ENCODE data around the gene MEIOSIN. TPM values are rescaled to one million over a fixed set of nuclear protein-coding genes. Genes with fewer than 3 reads are reported as not detected.

MEIOSIN gene
- total and polyA plus RNA-seq, 9 of the 15 experiments (the other 6 are each of a cell fraction or from before 2014, with no cell fraction given): 0.06 to 2.0 (median 0.76) TPM

GRCh38 chr19:45693106-45693788 lies 40.0 kb upstream of the MEIOSIN start (continued):
- TF ChIP-seq ZBTB7A (IDR thresholded peaks at IDR 0.05; ENCODE audit: borderline replicate concordance, control insufficient read depth, low read depth, low read length) (peak; percentile 73), RB1 (IDR thresholded peaks at IDR 0.05; ENCODE audit: low read depth) (peak; percentile 86), ZNF511 (CRISPR knock-in tag; IDR thresholded peaks at IDR 0.05) (0 out of 2 replicates have a peak, but pooled peaks have one; percentile 37), MAZ (CRISPR knock-in tag; conservative IDR thresholded peaks at IDR 0.05 in 1 of 2, IDR thresholded peaks at IDR 0.05 in 1 of 2) (peak; percentile 48 to 68; a peak in 2 of 4 replicates), TAF1 (IDR thresholded peaks at IDR 0.05; ENCODE audit: control insufficient read depth, extremely low read depth, insufficient read depth, low read length, severe bottlenecking) (peak; percentile 44), MTA3 (IDR thresholded peaks at IDR 0.05; ENCODE audit: borderline replicate concordance) (no peak), XRCC5 (IDR thresholded peaks at IDR 0.05; ENCODE audit: low read depth, low read length) (peak; percentile 90), ARID1B (IDR thresholded peaks at IDR 0.05) (peak; percentile 14; the same call in 1 of the 2 replicates), VEZF1 (CRISPR knock-in tag; IDR thresholded peaks at IDR 0.05) (peak; percentile 76), CSDE1 (IDR thresholded peaks at IDR 0.05) (no peak), HDAC2 (IDR thresholded peaks at IDR 0.05) (no peak), SMC3 (conservative IDR thresholded peaks at IDR 0.05; ENCODE audit: insufficient read depth, low read depth, low read length) (peak; percentile 62), TAF15 (IDR thresholded peaks at IDR 0.05; ENCODE audit: low read depth, low read length) (no peak), ZNF311 (CRISPR knock-in tag; IDR thresholded peaks at IDR 0.05) (no peak), CTCF (IDR thresholded peaks at IDR 0.05 in 2 of 3, conservative IDR thresholded peaks at IDR 0.05 in 1 of 3; ENCODE audit: insufficient read depth in 2 of 3, low read depth in 1 of 3, low read length in 3 of 3) (peak; percentile 84 to 94 (median 88)), PCBP1 (IDR thresholded peaks at IDR 0.05; ENCODE audit: low read depth, low read length, poor library complexity, severe bottlenecking) (peak; percentile 10)
- TF ChIP-seq, protein P1, sequence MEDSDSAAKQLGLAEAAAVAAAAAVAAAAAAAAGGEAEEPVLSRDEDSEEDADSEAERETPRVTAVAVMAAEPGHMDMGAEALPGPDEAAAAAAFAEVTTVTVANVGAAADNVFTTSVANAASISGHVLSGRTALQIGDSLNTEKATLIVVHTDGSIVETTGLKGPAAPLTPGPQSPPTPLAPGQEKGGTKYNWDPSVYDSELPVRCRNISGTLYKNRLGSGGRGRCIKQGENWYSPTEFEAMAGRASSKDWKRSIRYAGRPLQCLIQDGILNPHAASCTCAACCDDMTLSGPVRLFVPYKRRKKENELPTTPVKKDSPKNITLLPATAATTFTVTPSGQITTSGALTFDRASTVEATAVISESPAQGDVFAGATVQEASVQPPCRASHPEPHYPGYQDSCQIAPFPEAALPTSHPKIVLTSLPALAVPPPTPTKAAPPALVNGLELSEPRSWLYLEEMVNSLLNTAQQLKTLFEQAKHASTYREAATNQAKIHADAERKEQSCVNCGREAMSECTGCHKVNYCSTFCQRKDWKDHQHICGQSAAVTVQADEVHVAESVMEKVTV (CRISPR knock-in tag; IDR thresholded peaks at IDR 0.05): 0 out of 2 replicates have a peak, but pooled peaks have one; percentile 19
- TF ChIP-seq, protein P2, sequence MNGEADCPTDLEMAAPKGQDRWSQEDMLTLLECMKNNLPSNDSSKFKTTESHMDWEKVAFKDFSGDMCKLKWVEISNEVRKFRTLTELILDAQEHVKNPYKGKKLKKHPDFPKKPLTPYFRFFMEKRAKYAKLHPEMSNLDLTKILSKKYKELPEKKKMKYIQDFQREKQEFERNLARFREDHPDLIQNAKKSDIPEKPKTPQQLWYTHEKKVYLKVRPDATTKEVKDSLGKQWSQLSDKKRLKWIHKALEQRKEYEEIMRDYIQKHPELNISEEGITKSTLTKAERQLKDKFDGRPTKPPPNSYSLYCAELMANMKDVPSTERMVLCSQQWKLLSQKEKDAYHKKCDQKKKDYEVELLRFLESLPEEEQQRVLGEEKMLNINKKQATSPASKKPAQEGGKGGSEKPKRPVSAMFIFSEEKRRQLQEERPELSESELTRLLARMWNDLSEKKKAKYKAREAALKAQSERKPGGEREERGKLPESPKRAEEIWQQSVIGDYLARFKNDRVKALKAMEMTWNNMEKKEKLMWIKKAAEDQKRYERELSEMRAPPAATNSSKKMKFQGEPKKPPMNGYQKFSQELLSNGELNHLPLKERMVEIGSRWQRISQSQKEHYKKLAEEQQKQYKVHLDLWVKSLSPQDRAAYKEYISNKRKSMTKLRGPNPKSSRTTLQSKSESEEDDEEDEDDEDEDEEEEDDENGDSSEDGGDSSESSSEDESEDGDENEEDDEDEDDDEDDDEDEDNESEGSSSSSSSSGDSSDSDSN (IDR thresholded peaks at IDR 0.05; ENCODE audit: borderline replicate concordance in 1 of 2, low read depth in 2 of 2, low read length in 2 of 2): peak in 1 of 2 experiments; percentile 77; a peak in 1 of 4 replicates
